CD4-positive, alpha-beta T cell (primary cell): ENCODE measurements around the gene EZH1. TPM values are rescaled to one million over a fixed set of nuclear protein-coding genes. Genes with fewer than 3 reads are reported as not detected.

Source experiments
- ATAC-seq: fragments of 200-7000 bp; cut with Tn5 transposase; one replicate; pipeline ENCODE4 v1.10.0; 2022; ENCODE audit warnings: mild to moderate bottlenecking; ENCODE audit not compliant: poor library complexity
- CTCF ChIA-PET: fragments of 350-600 bp; sonication (Branson Sonifier 250); formaldehyde crosslinking; loops from one replicate; lab custom pipeline; 2021; ENCODE audit warnings: antibody characterized with exemption, inconsistent platforms; lab: Charles Lee
- POLR2A ChIA-PET: fragments of 350-600 bp; sonication (Branson Sonifier 250); formaldehyde crosslinking; loops from one replicate; lab custom pipeline; 2021; ENCODE audit warnings: antibody characterized with exemption, inconsistent platforms; lab: Charles Lee
- DNase-seq, 14 experiments: peaks; one replicate each; pipeline ENCODE4 v3.0.0-alpha.2; 2013 to 2020; ENCODE audit warnings: mixed read lengths in 2 of 14
- H3K27ac ChIP-seq, 2 donors: one replicate each; pipeline versions ENCODE4 v1.5.1 to v1.7.0; 2013; ENCODE audit warnings: low read length in 2 of 2, low read depth in 1 of 2, mild to moderate bottlenecking in 1 of 2
- H3K27me3 ChIP-seq, 2 experiments: 1 replicate in 1 of 2; 2 replicates in 1 of 2; pipeline versions ENCODE4 v1.6.1 to v1.7.0; 2013; ENCODE audit warnings: low read length in 2 of 2, control low read depth in 1 of 2, mild to moderate bottlenecking in 1 of 2, moderate library complexity in 1 of 2; ENCODE audit not compliant: insufficient read depth in 2 of 2, control insufficient read depth in 1 of 2
- H3K36me3 ChIP-seq: one replicate; pipeline ENCODE4 v1.6.1; 2013; ENCODE audit warnings: low read length, control low read depth; ENCODE audit not compliant: insufficient read depth
- H3K4me1 ChIP-seq: one replicate; pipeline ENCODE4 v1.6.1; 2013; ENCODE audit warnings: low read length, control low read depth; ENCODE audit not compliant: insufficient read depth
- H3K4me3 ChIP-seq: one replicate; pipeline ENCODE4 v1.5.1; 2013; ENCODE audit warnings: mild to moderate bottlenecking, low read length, moderate library complexity
- H3K9me3 ChIP-seq, 2 experiments: 1 replicate in 1 of 2; 2 replicates in 1 of 2; pipeline versions ENCODE4 v1.6.1 to v1.7.0; 2013; ENCODE audit warnings: low read length in 2 of 2, mild to moderate bottlenecking in 2 of 2, control low read depth in 1 of 2, moderate library complexity in 1 of 2; ENCODE audit not compliant: control insufficient read depth in 1 of 2, insufficient read depth in 1 of 2
- H3K27ac Mint-ChIP-seq: one replicate; pipeline ENCODE4 v1.8.0; 2020; ENCODE audit warnings: mixed read lengths
- H3K27me3 Mint-ChIP-seq: one replicate; pipeline ENCODE4 v1.8.0; 2021; ENCODE audit warnings: mixed read lengths
- H3K36me3 Mint-ChIP-seq: one replicate; pipeline ENCODE4 v1.8.0; 2021; ENCODE audit warnings: low read depth, mixed read lengths
- H3K4me1 Mint-ChIP-seq: one replicate; pipeline ENCODE4 v1.8.0; 2021; ENCODE audit warnings: low read depth, mixed read lengths
- H3K4me3 Mint-ChIP-seq: one replicate; pipeline ENCODE4 v1.8.0; 2020; ENCODE audit warnings: mild to moderate bottlenecking, mixed read lengths
- H3K9me3 Mint-ChIP-seq: one replicate; pipeline ENCODE4 v1.8.0; 2020; ENCODE audit warnings: mixed read lengths
- CTCF ChIP-seq: fragments of 200-600 bp; IDR thresholded peaks from one replicate; pipeline ENCODE4 v1.8.0; 2022; ENCODE audit warnings: antibody characterized with exemption, mild to moderate bottlenecking
- intact Hi-C, 2 experiments: fragments of 100-400 bp; cut with DNase I in 1 of 2; cut with micrococcal nuclease in 1 of 2; formaldehyde crosslinking; loops; one replicate each; pipeline versions ENCODE4 v1.15.1 to v1.9.0; 2023 to 2025; cut with DNase I, micrococcal nuclease
- total RNA-seq, 174 experiments: library from RNA in 2 of 174; stranded (reverse) in 2 of 174; gene quantifications; one replicate each; pipeline ENCODE4 v1.2.3 and lab custom pipeline; 2021 to 2026

Gene EZH1
- total RNA-seq, 2 experiments from 2014 or later = 73.3 to 76.1 TPM

DNA sequence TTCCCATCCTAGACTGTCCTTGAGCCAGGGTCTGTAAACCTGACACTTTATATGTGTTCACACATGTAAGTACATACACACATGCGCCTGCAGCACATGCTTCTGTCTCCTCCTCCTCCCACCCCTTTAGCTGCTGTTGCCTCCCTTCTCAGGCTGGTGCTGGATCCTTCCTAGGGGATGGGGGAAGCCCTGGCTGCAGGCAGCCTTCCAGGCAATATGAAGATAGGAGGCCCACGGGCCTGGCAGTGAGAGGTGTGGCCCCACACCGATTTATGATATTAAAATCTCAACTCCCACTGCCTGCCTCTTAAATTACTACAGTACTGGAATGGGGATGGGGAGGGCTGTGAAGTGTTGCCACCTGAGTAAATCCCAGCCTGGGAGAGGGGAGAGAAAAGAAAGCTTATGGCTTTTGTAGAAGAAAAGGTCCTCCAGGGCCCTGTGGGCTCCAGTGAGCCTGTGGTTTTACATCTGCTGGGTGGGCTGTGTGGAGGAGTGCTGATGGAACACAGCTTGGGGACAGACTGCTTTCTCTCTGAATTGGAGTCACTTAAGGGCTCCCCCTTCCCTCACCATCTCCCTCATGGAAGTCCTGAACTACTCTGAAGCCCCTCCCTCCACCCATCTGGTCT, 34.6 kb upstream of the EZH1 start:
- no peak overlapping the region for H3K4me3 ChIP-seq
- H3K27me3 Mint-ChIP-seq = peaks cover 40% of the 10 kb centered on the region
- no peak overlapping the region for H3K27ac ChIP-seq
- no peak overlapping the region for H3K27ac Mint-ChIP-seq
- no peaks in the 10 kb centered on the region for H3K9me3 Mint-ChIP-seq
- DNase-seq (no peak), ATAC-seq (no peak)
- intact Hi-C loops = no loop called here
- ChIA-PET CTCF (no interaction called here), POLR2A (interaction anchor here (2.0 kb wide), 1 partner anchor 19 kb away, joined by 5 read pairs; the partner anchor contains the start of gene COA3)
- peaks cover 37% of the 10 kb centered on the region for H3K4me1 Mint-ChIP-seq
- H3K9me3 ChIP-seq = peaks cover 0 to 22% of the 10 kb centered on the region in 2 experiments
- H3K4me1 ChIP-seq = peaks cover 20% of the 10 kb centered on the region
- no peak for TF ChIP-seq CTCF
- peaks cover 53% of the 10 kb centered on the region for H3K36me3 Mint-ChIP-seq
- peaks cover 39 to 44% of the 10 kb centered on the region in 2 experiments for H3K27me3 ChIP-seq
- peaks cover 47% of the 10 kb centered on the region for H3K36me3 ChIP-seq
- peak overlapping the region; percentile 20 for H3K4me3 Mint-ChIP-seq

DNA sequence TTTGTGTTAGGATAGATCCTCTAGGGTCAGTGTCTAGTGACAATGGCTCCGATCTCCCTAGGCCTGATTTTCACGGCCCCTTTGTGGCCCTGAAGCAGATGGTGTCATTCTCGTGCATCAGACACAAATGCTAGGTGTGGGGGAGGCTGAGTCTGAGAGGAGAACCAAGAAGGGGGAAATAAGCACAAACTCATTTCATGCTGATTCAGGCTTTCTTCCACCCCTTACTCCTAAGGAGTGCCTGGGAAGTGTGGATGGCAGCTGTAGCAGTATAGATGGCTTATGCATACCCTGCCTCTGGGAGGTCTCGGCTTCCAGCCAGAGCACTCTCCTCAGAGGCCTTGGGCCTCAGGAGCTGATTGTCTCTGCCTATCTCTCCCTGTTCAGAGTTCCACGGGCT, 33.7 kb upstream of the EZH1 start:
- no peak for ATAC-seq
- H3K36me3 Mint-ChIP-seq = peaks cover 62% of the 10 kb centered on the region
- H3K4me1 Mint-ChIP-seq = peaks cover 42% of the 10 kb centered on the region
- no peak for TF ChIP-seq CTCF
- H3K9me3 Mint-ChIP-seq = no peaks in the 10 kb centered on the region
- H3K4me1 ChIP-seq = peaks cover 17% of the 10 kb centered on the region
- peaks cover 31 to 35% of the 10 kb centered on the region in 2 experiments for H3K27me3 ChIP-seq
- no peak overlapping the region for H3K27ac ChIP-seq
- H3K9me3 ChIP-seq = peaks cover 0 to 14% of the 10 kb centered on the region in 2 experiments
- H3K36me3 ChIP-seq = peaks cover 47% of the 10 kb centered on the region
- ChIA-PET CTCF (no interaction called here), POLR2A (no interaction called here)
- intact Hi-C loops = no loop called here
- DNase-seq = no peak
- H3K27me3 Mint-ChIP-seq = peaks cover 31% of the 10 kb centered on the region
- no peak overlapping the region for H3K27ac Mint-ChIP-seq
- no peak overlapping the region for H3K4me3 ChIP-seq
- no peak overlapping the region for H3K4me3 Mint-ChIP-seq

DNA sequence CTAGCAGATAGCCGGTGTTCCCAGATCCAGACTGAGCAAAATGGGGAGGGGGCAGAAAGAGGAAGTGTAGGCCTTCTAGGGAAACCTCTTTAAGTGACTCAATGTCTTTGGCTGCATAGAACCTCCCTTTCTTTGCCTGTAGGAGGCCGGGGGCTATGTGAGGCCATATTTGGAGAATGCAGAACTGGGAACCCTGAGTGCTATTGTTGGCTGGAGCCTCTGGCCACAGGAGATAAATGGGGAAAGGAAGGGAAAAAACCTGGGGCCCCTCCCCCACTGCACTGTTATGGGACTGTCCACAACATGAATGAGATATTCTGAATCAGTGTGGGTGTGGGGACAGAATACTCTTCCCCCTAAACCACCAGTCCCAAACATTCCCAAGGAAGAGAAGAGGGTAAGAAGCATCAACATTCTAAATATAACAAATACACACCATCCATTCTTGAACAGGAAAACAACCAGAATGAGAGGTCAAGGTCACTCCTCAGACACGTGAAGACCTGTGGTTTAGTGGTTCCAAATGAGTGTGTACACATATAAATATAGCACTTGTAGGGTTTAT, 30.8 kb upstream of the EZH1 start:
- H3K27me3 ChIP-seq = peaks cover 1 to 7% of the 10 kb centered on the region in 2 experiments
- no peak overlapping the region for H3K4me3 ChIP-seq
- no peaks in the 10 kb centered on the region for H3K9me3 ChIP-seq
- peaks cover 47% of the 10 kb centered on the region for H3K36me3 ChIP-seq
- Mint-ChIP-seq H3K27me3 (peaks cover 11% of the 10 kb centered on the region), H3K9me3 (no peaks in the 10 kb centered on the region), H3K27ac (no peak overlapping the region), H3K4me1 (peaks cover 42% of the 10 kb centered on the region), H3K4me3 (peak overlapping the region; percentile 70), H3K36me3 (peaks cover 73% of the 10 kb centered on the region)
- CTCF ChIA-PET = no interaction called here
- H3K4me1 ChIP-seq = peaks cover 19% of the 10 kb centered on the region
- ATAC-seq (no peak), DNase-seq (peak in 2 of 14 experiments; percentile 20 to 26)
- H3K27ac ChIP-seq = no peak overlapping the region
- POLR2A ChIA-PET = no interaction called here
- no peak for TF ChIP-seq CTCF
- intact Hi-C loops = loop anchor here in 1 of 2 experiments (2.0 kb wide), 1 partner anchor 23 kb away; the partner anchor contains the start of genes CNTD1 and COA3
